HCT116 (cell line): Measurements from ENCODE around the gene APLN. TPM values are rescaled to one million over a fixed set of nuclear protein-coding genes. Genes with fewer than 3 reads are reported as not detected.

Experiments
- ATAC-seq: fragments of 200-7000 bp; cut with Tn5 transposase; 2 replicates; pipeline ENCODE4 v1.9.1; 2020; ENCODE audit warnings: mild to moderate bottlenecking, moderate library complexity
- BruUV-seq: library from RNA; stranded (reverse); fragments of 400-500 nt; replicated peaks from 2 replicates; lab custom pipeline; 2021; lab: Mats Ljungman, UMichigan
- CTCF ChIA-PET: fragments of 300-600 bp; sonication (Branson Sonifier 250); formaldehyde crosslinking; loops from one replicate; lab custom pipeline; 2021; ENCODE audit warnings: antibody characterized with exemption; lab: Charles Lee
- POLR2A ChIA-PET: fragments of 300-600, 350-600 bp; sonication (Branson Sonifier 250); formaldehyde crosslinking; loops from one replicate; lab custom pipeline; 2021; ENCODE audit warnings: antibody characterized with exemption; lab: Charles Lee
- RAD21 ChIA-PET, 2 experiments: fragments of 300-600 bp; sonication (Branson Sonifier 250); formaldehyde crosslinking; loops; one replicate each; lab custom pipeline; 2023; ENCODE audit warnings: low total read pairs in 2 of 2; ENCODE audit not compliant: uncharacterized antibody in 2 of 2, unreplicated experiment in 2 of 2, low non-redundant PET in 1 of 2; lab: Charles Lee
- DNase-seq: peaks from one replicate; pipeline ENCODE4 v3.0.0-alpha.2; 2010; ENCODE audit warnings: low read depth, low spot score
- H2AFZ ChIP-seq: fragments of 200-600 bp; shearing (Covaris generic), sonication (generic); 2 replicates; pipeline ENCODE4 v1.6.1; 2017; ENCODE audit warnings: low read depth, mixed run types, mixed read lengths, antibody characterized with exemption, low read length; ENCODE audit not compliant: poor library complexity, severe bottlenecking
- H3K27ac ChIP-seq: 2 replicates; pipeline ENCODE4 v1.5.1; 2012; ENCODE audit warnings: low read depth, low read length
- H3K27me3 ChIP-seq: fragments of 200-600 bp; sonication (generic); 2 replicates; pipeline ENCODE4 v1.6.1; 2016; ENCODE audit warnings: mixed run types, low read length, mixed read lengths; ENCODE audit not compliant: insufficient read depth
- H3K36me3 ChIP-seq, 2 experiments: fragments of 200-500 bp in 1 of 2; fragments of 200-600 bp in 1 of 2; sonication (Bioruptor generic) in 1 of 2; sonication (generic) in 1 of 2; 2 replicates each; pipeline versions ENCODE4 v1.5.1 to v1.6.1; 2014 to 2016; ENCODE audit warnings: low read length in 2 of 2, inconsistent platforms in 1 of 2, mixed read lengths in 1 of 2, mixed run types in 1 of 2; ENCODE audit not compliant: insufficient read depth in 2 of 2, control insufficient read depth in 1 of 2
- H3K4me1 ChIP-seq, 2 experiments: fragments of 200-600 bp in 1 of 2; sonication (generic) in 1 of 2; 2 replicates each; pipeline versions ENCODE4 v1.5.1 to v1.6.1; 2012 to 2017; ENCODE audit warnings: low read length in 2 of 2, inconsistent platforms in 1 of 2, mild to moderate bottlenecking in 1 of 2, mixed read lengths in 1 of 2, mixed run types in 1 of 2, moderate library complexity in 1 of 2; ENCODE audit not compliant: insufficient read depth in 2 of 2, control insufficient read depth in 1 of 2
- H3K4me2 ChIP-seq: fragments of 200-600 bp; sonication (generic); 2 replicates; pipeline ENCODE4 v1.6.1; 2017; ENCODE audit warnings: mixed run types, low read length, mixed read lengths
- H3K4me3 ChIP-seq, 2 experiments: fragments of 200-600 bp in 1 of 2; sonication (generic) in 1 of 2; replicated peaks in 1 of 2; 2 replicates each; pipeline ENCODE4 v1.5.1; 2011 to 2016; ENCODE audit warnings: low read length in 2 of 2, control low read depth in 1 of 2, low read depth in 1 of 2, mild to moderate bottlenecking in 1 of 2, mixed read lengths in 1 of 2, mixed run types in 1 of 2
- H3K79me2 ChIP-seq: fragments of 200-600 bp; sonication (generic); 2 replicates; pipeline ENCODE4 v1.6.1; 2017; ENCODE audit warnings: mild to moderate bottlenecking, mixed run types, low read length, moderate library complexity, mixed read lengths; ENCODE audit not compliant: insufficient read depth
- H3K9ac ChIP-seq: fragments of 200-600 bp; sonication (generic); 2 replicates; pipeline ENCODE4 v1.6.1; 2016; ENCODE audit warnings: low read length, mixed read lengths
- H3K9me2 ChIP-seq: fragments of 200-600 bp; sonication (generic), shearing (Covaris generic); 2 replicates; pipeline ENCODE4 v1.6.1; 2017; ENCODE audit warnings: mixed run types, mild to moderate bottlenecking, moderate library complexity; ENCODE audit not compliant: insufficient read depth
- H3K9me3 ChIP-seq, 2 experiments: fragments of 200-500 bp in 1 of 2; fragments of 200-600 bp in 1 of 2; sonication (Bioruptor generic) in 1 of 2; sonication (generic) in 1 of 2; 2 replicates each; pipeline ENCODE4 v1.6.1; 2014 to 2017; ENCODE audit warnings: low read length in 2 of 2, mixed read lengths in 2 of 2, inconsistent platforms in 1 of 2, low read depth in 1 of 2, mild to moderate bottlenecking in 1 of 2, mixed run types in 1 of 2, moderate library complexity in 1 of 2; ENCODE audit not compliant: control insufficient read depth in 1 of 2, insufficient read depth in 1 of 2
- H4K20me1 ChIP-seq: fragments of 200-600 bp; sonication (generic), shearing (Covaris generic); 2 replicates; pipeline ENCODE4 v1.6.1; 2017; ENCODE audit warnings: mixed run types, mild to moderate bottlenecking, moderate library complexity; ENCODE audit not compliant: insufficient read depth
- CBX3 ChIP-seq: IDR thresholded peaks from 2 replicates; pipeline ENCODE4 v1.6.1; 2012; ENCODE audit warnings: low read depth
- CEBPB ChIP-seq: IDR thresholded peaks from 2 replicates; pipeline ENCODE4 v1.6.1; 2012; ENCODE audit warnings: low read depth
- JUND ChIP-seq: IDR thresholded peaks from 2 replicates; pipeline ENCODE4 v1.6.1; 2012
- POLR2A ChIP-seq: IDR thresholded peaks from 2 replicates; pipeline ENCODE4 v1.7.0; 2011; ENCODE audit warnings: borderline replicate concordance; ENCODE audit not compliant: insufficient read depth, insufficient read length; ENCODE audit errors: extremely low read depth
- RAD21 ChIP-seq: IDR thresholded peaks from 2 replicates; pipeline ENCODE4 v1.6.1; 2012; ENCODE audit warnings: low read depth, mild to moderate bottlenecking
- SIN3A ChIP-seq: IDR thresholded peaks from 2 replicates; pipeline ENCODE4 v1.6.1; 2012; ENCODE audit warnings: low read depth
- YY1 ChIP-seq: IDR thresholded peaks from 2 replicates; pipeline ENCODE4 v1.6.1; 2011; ENCODE audit warnings: low read length, low read depth, moderate library complexity, mild to moderate bottlenecking; ENCODE audit not compliant: insufficient replicate concordance; ENCODE audit errors: extremely low read depth
- intact Hi-C: fragments of 100-400 bp; cut with micrococcal nuclease; formaldehyde crosslinking; loops from 2 replicates; pipeline ENCODE4 v1.10.0; 2022
- total RNA-seq: library from RNA; stranded (reverse); gene quantifications from one replicate; pipeline ENCODE4 v1.2.1, GENCODE V29; 2021; ENCODE audit not compliant: unreplicated experiment
- TF ChIP-seq, protein P1 (sequence below): IDR thresholded peaks from 2 replicates; pipeline ENCODE4 v1.6.1; 2012
- TF ChIP-seq, protein P2 (sequence below): IDR thresholded peaks from 2 replicates; pipeline ENCODE4 v1.6.1; 2011; ENCODE audit warnings: mild to moderate bottlenecking, low read length, moderate library complexity; ENCODE audit not compliant: insufficient replicate concordance; ENCODE audit errors: extremely low read depth
- TF ChIP-seq, protein P3 (sequence below), 3 experiments: fragments of 200-600 bp in 1 of 3; sonication (generic) in 1 of 3; IDR thresholded peaks in 2 of 3; conservative IDR thresholded peaks in 1 of 3; 2 replicates each; pipeline ENCODE4 v1.5.1; 2012 to 2017; ENCODE audit warnings: low read depth in 2 of 3, low read length in 2 of 3, antibody characterized with exemption in 1 of 3, borderline replicate concordance in 1 of 3, control low read depth in 1 of 3, mild to moderate bottlenecking in 1 of 3, mixed read lengths in 1 of 3, mixed run types in 1 of 3, moderate library complexity in 1 of 3; ENCODE audit not compliant: insufficient read depth in 1 of 3
- TF ChIP-seq, protein P4 (sequence below): IDR thresholded peaks from 2 replicates; pipeline ENCODE4 v1.6.1; 2012

The APLN gene
- total RNA-seq, 1 experiment from 2014 or later, result 0.22 TPM

DNA sequence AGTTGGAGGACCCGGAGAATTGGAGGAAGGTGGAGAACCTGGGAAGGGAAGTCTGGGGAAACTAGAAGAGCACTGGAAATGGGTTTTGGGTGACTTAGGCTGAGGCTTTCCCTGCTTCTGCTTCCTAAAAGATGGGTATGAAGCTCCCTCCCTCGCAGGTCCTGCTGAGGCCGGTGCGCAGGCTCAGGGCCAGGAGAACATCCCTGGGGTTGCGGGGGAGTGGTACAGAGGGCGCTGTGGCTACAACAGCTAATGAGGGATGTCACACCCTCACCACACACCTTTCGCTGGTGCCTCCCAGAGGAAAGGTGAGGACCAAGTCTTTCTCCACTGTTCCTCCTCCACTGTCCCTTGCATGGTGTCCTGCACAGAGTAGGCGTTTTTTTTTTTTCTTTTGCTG is 15.8 kb downstream of the APLN start:
- no peak overlapping the region for H3K9ac ChIP-seq
- no peak for TF ChIP-seq CBX3
- TF ChIP-seq, protein P1, sequence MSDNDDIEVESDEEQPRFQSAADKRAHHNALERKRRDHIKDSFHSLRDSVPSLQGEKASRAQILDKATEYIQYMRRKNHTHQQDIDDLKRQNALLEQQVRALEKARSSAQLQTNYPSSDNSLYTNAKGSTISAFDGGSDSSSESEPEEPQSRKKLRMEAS, result no peak
- TF ChIP-seq, protein P2, sequence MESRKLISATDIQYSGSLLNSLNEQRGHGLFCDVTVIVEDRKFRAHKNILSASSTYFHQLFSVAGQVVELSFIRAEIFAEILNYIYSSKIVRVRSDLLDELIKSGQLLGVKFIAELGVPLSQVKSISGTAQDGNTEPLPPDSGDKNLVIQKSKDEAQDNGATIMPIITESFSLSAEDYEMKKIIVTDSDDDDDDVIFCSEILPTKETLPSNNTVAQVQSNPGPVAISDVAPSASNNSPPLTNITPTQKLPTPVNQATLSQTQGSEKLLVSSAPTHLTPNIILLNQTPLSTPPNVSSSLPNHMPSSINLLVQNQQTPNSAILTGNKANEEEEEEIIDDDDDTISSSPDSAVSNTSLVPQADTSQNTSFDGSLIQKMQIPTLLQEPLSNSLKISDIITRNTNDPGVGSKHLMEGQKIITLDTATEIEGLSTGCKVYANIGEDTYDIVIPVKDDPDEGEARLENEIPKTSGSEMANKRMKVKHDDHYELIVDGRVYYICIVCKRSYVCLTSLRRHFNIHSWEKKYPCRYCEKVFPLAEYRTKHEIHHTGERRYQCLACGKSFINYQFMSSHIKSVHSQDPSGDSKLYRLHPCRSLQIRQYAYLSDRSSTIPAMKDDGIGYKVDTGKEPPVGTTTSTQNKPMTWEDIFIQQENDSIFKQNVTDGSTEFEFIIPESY, result no peak
- H3K27ac ChIP-seq, result no peak overlapping the region
- ChIA-PET CTCF (interaction anchor here (2.3 kb wide), 1 partner anchor 87 kb away, joined by 10 read pairs; no protein-coding TSS in a partner anchor), RAD21 (no interaction called here), POLR2A (no interaction called here)
- peaks cover 0 to 4% of the 10 kb centered on the region in 2 experiments; a peak in 1 of 4 replicates for H3K4me1 ChIP-seq
- no peak overlapping the region for H2AFZ ChIP-seq
- BruUV-seq, result no TSS peak
- no peaks in the 10 kb centered on the region for H3K36me3 ChIP-seq
- no peaks in the 10 kb centered on the region for H3K9me2 ChIP-seq
- H4K20me1 ChIP-seq, result no peaks in the 10 kb centered on the region
- no peak overlapping the region for H3K4me3 ChIP-seq
- H3K27me3 ChIP-seq, result no peaks in the 10 kb centered on the region
- ATAC-seq (no peak), DNase-seq (no peak)
- H3K79me2 ChIP-seq, result no peaks in the 10 kb centered on the region
- H3K9me3 ChIP-seq, result no peaks in the 10 kb centered on the region
- no peak overlapping the region for H3K4me2 ChIP-seq
- intact Hi-C loops, result no loop called here

DNA sequence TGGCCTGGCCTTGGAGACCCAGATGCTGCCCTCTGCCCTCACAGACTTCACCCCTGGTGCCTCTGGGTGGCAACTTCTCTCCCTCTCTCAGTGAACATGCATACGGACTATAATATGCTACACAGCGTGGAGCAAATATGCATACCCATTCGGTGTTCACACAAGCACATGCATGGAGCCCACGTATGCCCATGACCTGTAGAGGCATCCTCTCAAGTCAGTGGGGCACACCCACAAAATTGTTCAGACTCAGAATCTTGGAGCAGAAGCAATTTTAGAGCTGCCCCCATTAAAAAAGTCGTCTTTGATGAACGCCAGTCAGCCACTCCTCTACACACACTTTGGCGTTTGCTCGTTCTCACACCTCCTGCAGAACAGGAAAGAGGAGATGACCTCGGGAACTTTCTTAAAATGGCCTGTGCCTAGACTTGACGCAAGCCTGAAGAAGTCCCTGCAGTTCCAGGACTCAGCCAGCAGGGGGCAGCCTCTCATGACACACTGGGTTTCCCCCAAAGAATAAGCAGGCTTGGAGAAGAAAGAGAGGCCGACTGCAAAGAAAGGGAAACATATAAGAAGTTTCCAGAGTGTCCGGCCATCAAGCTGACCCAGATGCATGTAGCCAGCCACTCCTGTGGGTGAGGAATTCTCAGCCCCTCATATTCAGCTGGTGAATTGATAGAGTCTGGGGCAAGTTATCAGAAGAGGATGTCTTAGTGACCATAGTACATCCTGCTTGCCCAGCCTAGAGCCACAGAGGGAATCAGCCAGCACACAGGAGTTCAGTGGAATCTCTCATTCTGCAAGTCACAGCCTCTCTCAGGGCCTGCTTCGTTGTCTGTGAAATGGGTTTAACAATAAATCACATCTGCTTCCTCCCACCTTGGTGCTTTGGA is 17.3 kb downstream of the APLN start:
- H3K27ac ChIP-seq, result no peak overlapping the region
- CTCF ChIA-PET, result interaction anchor here (2.3 kb wide), 1 partner anchor 89 kb away, joined by 10 read pairs; no protein-coding TSS in a partner anchor
- H3K79me2 ChIP-seq, result no peaks in the 10 kb centered on the region
- H3K36me3 ChIP-seq, result no peaks in the 10 kb centered on the region
- H3K4me1 ChIP-seq, result peaks cover 0 to 4% of the 10 kb centered on the region in 2 experiments; a peak in 1 of 4 replicates
- DNase-seq (peak; percentile 36), ATAC-seq (peak; percentile 86)
- no peaks in the 10 kb centered on the region for H4K20me1 ChIP-seq
- POLR2A ChIA-PET, result no interaction called here
- no peaks in the 10 kb centered on the region for H3K9me3 ChIP-seq
- intact Hi-C loops, result loop anchor here (1.0 kb wide), 1 partner anchor 89 kb away; no protein-coding TSS in a partner anchor
- peak overlapping the region; percentile 68 for H2AFZ ChIP-seq
- no TSS peak for BruUV-seq
- no peaks in the 10 kb centered on the region for H3K9me2 ChIP-seq
- no peak overlapping the region for H3K4me2 ChIP-seq
- RAD21 ChIA-PET, result no interaction called here
- H3K9ac ChIP-seq, result no peak overlapping the region
- TF ChIP-seq YY1 (peak; percentile 39), CBX3 (no peak), SIN3A (no peak), POLR2A (no peak), JUND (no peak), CEBPB (no peak), RAD21 (peak; percentile 74)
- TF ChIP-seq, protein P3, sequence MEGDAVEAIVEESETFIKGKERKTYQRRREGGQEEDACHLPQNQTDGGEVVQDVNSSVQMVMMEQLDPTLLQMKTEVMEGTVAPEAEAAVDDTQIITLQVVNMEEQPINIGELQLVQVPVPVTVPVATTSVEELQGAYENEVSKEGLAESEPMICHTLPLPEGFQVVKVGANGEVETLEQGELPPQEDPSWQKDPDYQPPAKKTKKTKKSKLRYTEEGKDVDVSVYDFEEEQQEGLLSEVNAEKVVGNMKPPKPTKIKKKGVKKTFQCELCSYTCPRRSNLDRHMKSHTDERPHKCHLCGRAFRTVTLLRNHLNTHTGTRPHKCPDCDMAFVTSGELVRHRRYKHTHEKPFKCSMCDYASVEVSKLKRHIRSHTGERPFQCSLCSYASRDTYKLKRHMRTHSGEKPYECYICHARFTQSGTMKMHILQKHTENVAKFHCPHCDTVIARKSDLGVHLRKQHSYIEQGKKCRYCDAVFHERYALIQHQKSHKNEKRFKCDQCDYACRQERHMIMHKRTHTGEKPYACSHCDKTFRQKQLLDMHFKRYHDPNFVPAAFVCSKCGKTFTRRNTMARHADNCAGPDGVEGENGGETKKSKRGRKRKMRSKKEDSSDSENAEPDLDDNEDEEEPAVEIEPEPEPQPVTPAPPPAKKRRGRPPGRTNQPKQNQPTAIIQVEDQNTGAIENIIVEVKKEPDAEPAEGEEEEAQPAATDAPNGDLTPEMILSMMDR (IDR thresholded peaks at IDR 0.05 in 2 of 3, conservative IDR thresholded peaks at IDR 0.05 in 1 of 3; ENCODE audit: borderline replicate concordance in 1 of 3, insufficient read depth in 1 of 3, low read depth in 2 of 3, low read length in 2 of 3), result peak; percentile 64 to 88 (median 85); a peak in 5 of 6 replicates
- TF ChIP-seq, protein P4, sequence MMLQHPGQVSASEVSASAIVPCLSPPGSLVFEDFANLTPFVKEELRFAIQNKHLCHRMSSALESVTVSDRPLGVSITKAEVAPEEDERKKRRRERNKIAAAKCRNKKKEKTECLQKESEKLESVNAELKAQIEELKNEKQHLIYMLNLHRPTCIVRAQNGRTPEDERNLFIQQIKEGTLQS, result no peak
- H3K27me3 ChIP-seq, result no peaks in the 10 kb centered on the region
- no peak overlapping the region for H3K4me3 ChIP-seq
